ENCODE results near the gene ARHGAP15.

Gene ARHGAP15

DNA sequence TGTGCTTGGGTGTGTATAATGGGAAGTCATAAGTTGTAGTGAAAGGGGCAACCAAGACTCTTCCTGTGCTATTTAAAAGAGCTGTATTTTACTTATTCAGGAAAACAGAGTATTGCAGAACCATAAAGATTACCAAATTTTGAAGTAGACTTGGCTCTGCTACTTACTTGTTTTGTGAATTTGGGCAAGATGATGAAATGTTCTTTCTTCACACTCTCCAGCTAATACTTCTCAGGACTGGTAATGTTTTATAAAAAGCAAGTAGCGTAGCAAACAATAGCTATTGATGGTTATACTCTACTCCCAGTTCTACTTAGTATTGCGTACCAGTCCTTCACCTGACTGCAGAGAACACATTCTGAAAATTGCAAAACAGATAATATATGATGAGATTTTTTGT lies 374.1 kb downstream of the ARHGAP15 start:
- Histone ChIP-seq H3K27ac (no peak overlapping the region), H3K27me3 (ENCODE audit: insufficient read depth, low read depth, severe bottlenecking) (no peaks in the 10 kb centered on the region), H3K36me3 (no peaks in the 10 kb centered on the region), H3K4me3 (ENCODE audit: low read depth, low read length) (no peak overlapping the region), H3K9me3 (ENCODE audit: severe bottlenecking) (no peaks in the 10 kb centered on the region)
- DNase-seq = no peak
- TF ChIP-seq, protein P1, sequence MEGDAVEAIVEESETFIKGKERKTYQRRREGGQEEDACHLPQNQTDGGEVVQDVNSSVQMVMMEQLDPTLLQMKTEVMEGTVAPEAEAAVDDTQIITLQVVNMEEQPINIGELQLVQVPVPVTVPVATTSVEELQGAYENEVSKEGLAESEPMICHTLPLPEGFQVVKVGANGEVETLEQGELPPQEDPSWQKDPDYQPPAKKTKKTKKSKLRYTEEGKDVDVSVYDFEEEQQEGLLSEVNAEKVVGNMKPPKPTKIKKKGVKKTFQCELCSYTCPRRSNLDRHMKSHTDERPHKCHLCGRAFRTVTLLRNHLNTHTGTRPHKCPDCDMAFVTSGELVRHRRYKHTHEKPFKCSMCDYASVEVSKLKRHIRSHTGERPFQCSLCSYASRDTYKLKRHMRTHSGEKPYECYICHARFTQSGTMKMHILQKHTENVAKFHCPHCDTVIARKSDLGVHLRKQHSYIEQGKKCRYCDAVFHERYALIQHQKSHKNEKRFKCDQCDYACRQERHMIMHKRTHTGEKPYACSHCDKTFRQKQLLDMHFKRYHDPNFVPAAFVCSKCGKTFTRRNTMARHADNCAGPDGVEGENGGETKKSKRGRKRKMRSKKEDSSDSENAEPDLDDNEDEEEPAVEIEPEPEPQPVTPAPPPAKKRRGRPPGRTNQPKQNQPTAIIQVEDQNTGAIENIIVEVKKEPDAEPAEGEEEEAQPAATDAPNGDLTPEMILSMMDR (IDR thresholded peaks at IDR 0.05; ENCODE audit: low read depth, low read length) = no peak

DNA sequence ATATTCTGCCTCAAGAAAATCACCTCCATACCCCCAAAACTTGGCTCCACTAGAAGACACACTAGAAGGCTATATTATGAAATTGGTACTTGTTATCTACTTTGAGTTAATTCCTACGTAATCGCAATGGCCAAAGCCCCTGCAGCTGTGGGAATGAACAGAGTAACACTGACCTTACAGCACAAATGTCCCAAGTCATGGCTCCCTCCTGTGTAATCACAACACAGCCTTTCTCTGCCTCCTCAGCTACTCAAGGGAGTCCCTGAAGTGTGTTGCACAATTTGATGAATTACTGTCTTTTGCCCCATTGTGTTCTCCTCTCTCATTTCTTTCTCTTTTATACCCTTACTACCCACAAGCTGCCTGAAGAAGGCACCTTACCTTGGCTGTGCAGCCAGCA lies 375.2 kb downstream of the ARHGAP15 start:
- no peaks in the 10 kb centered on the region for H3K9me3 ChIP-seq (ENCODE audit: severe bottlenecking)
- no peak for DNase-seq
- H3K27ac ChIP-seq = no peak overlapping the region
- no peaks in the 10 kb centered on the region for H3K27me3 ChIP-seq (ENCODE audit: insufficient read depth, low read depth, severe bottlenecking)
- TF ChIP-seq, protein P1 (IDR thresholded peaks at IDR 0.05; ENCODE audit: low read depth, low read length) = no peak
- no peaks in the 10 kb centered on the region for H3K36me3 ChIP-seq
- no peak overlapping the region for H3K4me3 ChIP-seq (ENCODE audit: low read depth, low read length)

DNA sequence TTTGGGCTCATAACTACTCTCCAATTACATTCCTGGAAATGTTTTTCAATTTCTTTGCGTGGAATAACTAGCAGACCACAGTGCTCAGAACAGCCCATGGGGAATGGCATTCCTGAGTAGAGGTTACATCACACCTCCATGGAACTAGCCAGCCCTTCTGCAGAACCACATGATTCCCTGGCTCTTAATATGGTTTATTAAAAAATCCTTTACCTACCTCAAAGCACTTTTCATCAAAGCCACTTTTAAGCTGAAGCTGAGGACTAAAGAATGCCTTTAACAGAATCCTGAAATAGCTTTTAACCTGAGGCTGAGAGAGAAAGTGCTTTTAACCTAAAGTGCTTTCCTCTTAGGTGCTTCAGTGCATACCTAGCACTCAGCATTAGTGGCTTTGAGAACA lies 376.3 kb downstream of the ARHGAP15 start:
- no peaks in the 10 kb centered on the region for H3K27me3 ChIP-seq (ENCODE audit: insufficient read depth, low read depth, severe bottlenecking)
- no peak overlapping the region for H3K27ac ChIP-seq
- DNase-seq = no peak
- no peaks in the 10 kb centered on the region for H3K9me3 ChIP-seq (ENCODE audit: severe bottlenecking)
- no peak overlapping the region for H3K4me3 ChIP-seq (ENCODE audit: low read depth, low read length)
- TF ChIP-seq, protein P1 (IDR thresholded peaks at IDR 0.05; ENCODE audit: low read depth, low read length) = no peak
- no peaks in the 10 kb centered on the region for H3K36me3 ChIP-seq

DNA sequence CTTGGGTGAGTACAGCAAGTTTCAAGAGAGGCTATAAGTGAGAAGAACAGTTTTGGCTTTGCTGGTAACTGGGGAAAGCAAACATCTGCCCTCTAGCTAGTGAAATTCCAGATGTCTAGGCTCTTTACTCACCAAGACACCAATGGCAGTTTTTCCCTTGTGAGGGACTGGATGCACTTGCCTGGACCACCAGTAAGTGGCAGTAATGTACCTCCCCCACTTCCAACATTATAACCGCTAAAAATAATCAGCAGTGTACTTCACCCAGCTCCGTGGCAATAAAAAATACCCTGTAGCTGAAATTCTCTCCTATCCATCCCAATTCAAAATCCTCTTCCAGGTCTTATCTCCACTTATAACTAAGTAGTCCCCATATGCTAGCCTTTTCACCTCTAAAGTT lies 383.9 kb downstream of the ARHGAP15 start:
- TF ChIP-seq, protein P1 (IDR thresholded peaks at IDR 0.05; ENCODE audit: low read depth, low read length) = peak; percentile 84
- no peak overlapping the region for H3K4me3 ChIP-seq (ENCODE audit: low read depth, low read length)
- H3K27ac ChIP-seq = no peak overlapping the region
- H3K36me3 ChIP-seq = no peaks in the 10 kb centered on the region
- H3K9me3 ChIP-seq (ENCODE audit: severe bottlenecking) = no peaks in the 10 kb centered on the region
- no peaks in the 10 kb centered on the region for H3K27me3 ChIP-seq (ENCODE audit: insufficient read depth, low read depth, severe bottlenecking)
- DNase-seq = peak; percentile 20

DNA sequence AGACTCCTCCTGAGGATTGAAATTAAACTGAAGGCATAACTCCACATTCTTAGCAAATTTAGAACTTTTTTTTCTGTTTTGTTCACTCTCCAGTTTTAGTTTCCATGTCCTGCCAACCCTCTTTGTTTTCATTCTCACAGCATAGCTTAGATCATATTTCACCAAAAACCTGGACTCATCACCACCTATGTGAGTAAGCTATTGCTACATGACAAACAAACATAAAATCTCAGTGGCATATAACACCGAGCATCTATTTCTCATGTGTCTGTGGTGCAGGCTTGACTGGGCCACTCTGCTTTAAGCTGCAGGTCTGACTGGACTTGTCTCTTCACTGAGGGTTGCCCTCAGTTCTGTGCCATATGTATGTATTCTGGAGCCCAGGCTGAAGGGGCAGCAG lies 385.2 kb downstream of the ARHGAP15 start:
- no peak for DNase-seq
- Histone ChIP-seq H3K9me3 (ENCODE audit: severe bottlenecking) (no peaks in the 10 kb centered on the region), H3K27ac (no peak overlapping the region), H3K27me3 (ENCODE audit: insufficient read depth, low read depth, severe bottlenecking) (no peaks in the 10 kb centered on the region), H3K4me3 (ENCODE audit: low read depth, low read length) (no peak overlapping the region), H3K36me3 (no peaks in the 10 kb centered on the region)
- TF ChIP-seq, protein P1 (IDR thresholded peaks at IDR 0.05; ENCODE audit: low read depth, low read length) = no peak

DNA sequence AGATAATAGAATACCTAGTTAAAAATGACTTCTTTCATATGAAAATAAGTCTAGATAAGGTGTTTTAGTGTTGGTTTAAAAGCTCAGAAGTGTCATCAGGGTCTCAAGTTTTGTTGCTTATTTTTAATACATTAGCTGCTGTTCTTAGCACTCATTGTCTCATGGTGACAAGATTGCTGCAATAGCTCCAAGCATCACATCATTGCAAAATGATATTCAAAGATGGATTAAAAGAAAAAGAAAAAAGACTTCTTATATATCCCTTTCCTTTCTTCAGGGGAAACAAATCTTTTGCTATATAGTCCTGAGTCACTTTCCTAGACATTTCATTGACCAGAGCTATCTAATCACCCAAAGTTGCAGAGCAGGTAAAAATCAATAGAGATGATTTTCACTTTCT lies 386.1 kb downstream of the ARHGAP15 start:
- H3K9me3 ChIP-seq (ENCODE audit: severe bottlenecking) = no peaks in the 10 kb centered on the region
- TF ChIP-seq, protein P1 (IDR thresholded peaks at IDR 0.05; ENCODE audit: low read depth, low read length) = no peak
- no peak overlapping the region for H3K4me3 ChIP-seq (ENCODE audit: low read depth, low read length)
- no peaks in the 10 kb centered on the region for H3K36me3 ChIP-seq
- DNase-seq = no peak
- H3K27me3 ChIP-seq (ENCODE audit: insufficient read depth, low read depth, severe bottlenecking) = no peaks in the 10 kb centered on the region
- H3K27ac ChIP-seq = no peak overlapping the region
